ENCODE results near the gene PON1.

Gene PON1

GRCh38 chr7:95317966-95318365 lies 6.4 kb downstream of the PON1 start:
- FAIRE-seq (no peak), DNase-seq (ENCODE audit: low spot score) (no peak)

GRCh38 chr7:95317546-95317945 lies 6.8 kb downstream of the PON1 start:
- FAIRE-seq (no peak), DNase-seq (ENCODE audit: low spot score) (no peak)

GRCh38 chr7:95316588-95316987 lies 7.7 kb downstream of the PON1 start:
- DNase-seq (ENCODE audit: low spot score) (no peak), FAIRE-seq (no peak)

GRCh38 chr7:95312561-95312960 lies 11.8 kb downstream of the PON1 start:
- no peak for FAIRE-seq

GRCh38 chr7:95311389-95311788 lies 12.9 kb downstream of the PON1 start:
- DNase-seq (ENCODE audit: low spot score) (no peak), FAIRE-seq (no peak)

More at GRCh38 chr7:95312561-95312960, 11.8 kb downstream of the PON1 start:
- DNase-seq (ENCODE audit: low spot score), result no peak

- DNase-seq (ENCODE audit: low spot score) (no peak), FAIRE-seq (no peak)
Measured at GRCh38 chr7:95309951-95310350, 14.4 kb downstream of the PON1 start.

- DNase-seq (ENCODE audit: low spot score) (no peak), FAIRE-seq (no peak)
Measured at GRCh38 chr7:95304990-95305389, 19.3 kb downstream of the PON1 start.

- DNase-seq (ENCODE audit: low spot score) (no peak), FAIRE-seq (no peak)
Measured at GRCh38 chr7:95303013-95303905, 21.1 kb downstream of the PON1 start.

GRCh38 chr7:95298091-95298490 lies 26.2 kb downstream of the PON1 start:
- DNase-seq (ENCODE audit: low spot score) (peak; percentile 61), FAIRE-seq (peak; percentile 11)

GRCh38 chr7:95297041-95297440 lies 27.3 kb downstream of the PON1 start:
- no peak for DNase-seq (ENCODE audit: low spot score)
- no peak for FAIRE-seq

- DNase-seq (ENCODE audit: low spot score), result no peak
- no peak for FAIRE-seq
Measured at GRCh38 chr7:95296456-95296855, 27.9 kb downstream of the PON1 start.

- FAIRE-seq, result no peak
- DNase-seq (ENCODE audit: low spot score), result no peak
Measured at GRCh38 chr7:95295397-95295796, 28.9 kb downstream of the PON1 start.

- no peak for FAIRE-seq
- no peak for DNase-seq (ENCODE audit: low spot score)
Measured at GRCh38 chr7:95290166-95290830, 34.0 kb downstream of the PON1 start.

GRCh38 chr7:95286096-95286495 lies 38.2 kb downstream of the PON1 start:
- no peak for FAIRE-seq
- DNase-seq (ENCODE audit: low spot score), result no peak

GRCh38 chr7:95279417-95279816 lies 44.9 kb downstream of the PON1 start:
- DNase-seq (ENCODE audit: low spot score) (no peak), FAIRE-seq (peak; percentile 27)

GRCh38 chr7:95276114-95276513 lies 48.2 kb downstream of the PON1 start:
- no peak for FAIRE-seq

GRCh38 chr7:95269640-95270039 lies 54.7 kb downstream of the PON1 start:
- no peak for FAIRE-seq
- DNase-seq (ENCODE audit: low spot score), result no peak

More at GRCh38 chr7:95276114-95276513, 48.2 kb downstream of the PON1 start:
- DNase-seq (ENCODE audit: low spot score), result no peak

GRCh38 chr7:95267754-95268153 lies 56.6 kb downstream of the PON1 start:
- DNase-seq (ENCODE audit: low spot score) (no peak), FAIRE-seq (no peak)

GRCh38 chr7:95265634-95266033 lies 58.7 kb downstream of the PON1 start:
- DNase-seq (ENCODE audit: low spot score), result no peak
- no peak for FAIRE-seq

- no peak for FAIRE-seq
Measured at GRCh38 chr7:95264363-95264891, 59.9 kb downstream of the PON1 start.

GRCh38 chr7:95263785-95264362 lies 60.5 kb downstream of the PON1 start:
- DNase-seq (ENCODE audit: low spot score) (no peak), FAIRE-seq (no peak)

More at GRCh38 chr7:95264363-95264891, 59.9 kb downstream of the PON1 start:
- DNase-seq (ENCODE audit: low spot score), result no peak

GRCh38 chr7:95262875-95263274 lies 61.5 kb downstream of the PON1 start:
- no peak for FAIRE-seq
- DNase-seq (ENCODE audit: low spot score), result no peak

Data from RCC 7860 (cell line).